Limb (tissue), 2 donors: Measurements from ENCODE around the gene C19orf33.
"Not testable (repeated sequence)": the region's sequence is repeated elsewhere in the genome, so short reads cannot be mapped to it uniquely, and the experiment has no call there.

ENCODE experiments used
- DNase-seq, 2 donors: peaks; one replicate each; pipeline ENCODE4 v3.0.0-alpha.2; 2016; ENCODE audit errors: extremely low spot score in 2 of 2

Gene C19orf33

GRCh38 chr19:38337360-38337653, 33.3 kb downstream of the C19orf33 start:
- DNase-seq, result no peak

- DNase-seq, result not testable (repeated sequence)
Observed at GRCh38 chr19:38339011-38339410, 35.0 kb downstream of the C19orf33 start.

DNA sequence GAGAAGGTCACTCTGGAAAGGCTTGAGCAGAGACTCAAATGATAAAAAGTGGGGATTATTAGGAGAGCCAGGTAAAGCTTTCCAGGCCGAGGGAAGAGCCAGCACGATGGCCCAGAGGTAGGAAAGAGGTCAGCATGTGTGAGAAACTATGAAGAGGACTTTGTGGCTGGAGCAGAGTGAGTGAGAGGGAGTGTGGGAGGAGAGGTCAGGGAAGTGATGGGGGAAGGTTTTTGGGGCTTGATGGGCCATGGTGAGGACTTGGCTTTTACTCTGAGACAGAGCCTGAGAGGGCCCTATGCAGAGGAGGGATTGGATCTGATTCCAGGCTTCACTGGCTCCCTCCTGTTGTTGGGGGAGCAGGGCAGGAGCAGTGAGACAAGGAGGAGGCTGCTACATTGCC, 36.9 kb downstream of the C19orf33 start:
- no peak for DNase-seq

DNA sequence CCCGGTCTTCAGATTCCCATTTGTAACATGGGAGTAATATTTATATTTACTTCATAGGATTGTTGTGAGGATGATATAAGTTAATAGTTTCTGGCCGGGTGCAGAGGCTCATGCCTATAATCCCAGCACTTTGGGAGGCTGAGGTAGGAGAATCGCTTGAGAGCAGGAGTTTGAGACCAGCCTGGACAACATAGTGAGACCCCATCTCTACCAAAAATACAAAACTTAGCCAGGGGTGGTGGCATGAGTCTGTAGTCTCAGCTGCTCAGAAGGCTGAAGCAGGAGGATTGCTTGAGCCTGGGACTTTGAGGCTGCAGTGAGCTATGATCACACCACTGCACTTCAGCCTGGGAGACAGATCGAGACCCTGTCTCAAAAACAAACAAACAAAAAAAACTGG, 42.8 kb downstream of the C19orf33 start:
- no peak for DNase-seq

GRCh38 chr19:38350883-38351282, 46.8 kb downstream of the C19orf33 start:
- DNase-seq, result no peak

DNA sequence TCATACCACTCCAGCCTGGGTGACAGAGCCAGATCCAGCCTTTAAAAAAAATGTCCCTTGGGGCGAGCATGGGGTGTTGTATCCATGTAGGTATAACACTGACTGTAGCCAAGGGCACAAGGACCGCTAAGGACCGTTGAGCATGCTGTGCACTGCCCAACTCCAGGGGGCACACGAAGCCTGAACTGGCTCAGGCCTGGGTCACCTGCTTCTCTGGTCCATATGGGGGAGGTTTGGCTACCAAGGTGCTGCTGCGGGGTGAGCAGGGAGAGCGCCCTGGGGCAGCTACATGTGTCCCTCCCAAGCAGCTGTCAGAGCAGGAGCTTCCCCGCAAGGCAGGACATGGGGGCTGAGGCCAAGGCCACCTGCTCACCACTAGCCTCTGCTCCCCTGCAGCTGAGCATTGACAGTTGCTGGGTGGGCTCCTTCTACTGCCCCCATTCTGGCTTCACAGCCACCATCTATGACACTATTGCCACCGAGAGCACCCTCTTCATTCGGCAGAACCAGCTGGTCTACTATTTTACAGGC, 47.9 kb downstream of the C19orf33 start:
- no peak for DNase-seq

DNA sequence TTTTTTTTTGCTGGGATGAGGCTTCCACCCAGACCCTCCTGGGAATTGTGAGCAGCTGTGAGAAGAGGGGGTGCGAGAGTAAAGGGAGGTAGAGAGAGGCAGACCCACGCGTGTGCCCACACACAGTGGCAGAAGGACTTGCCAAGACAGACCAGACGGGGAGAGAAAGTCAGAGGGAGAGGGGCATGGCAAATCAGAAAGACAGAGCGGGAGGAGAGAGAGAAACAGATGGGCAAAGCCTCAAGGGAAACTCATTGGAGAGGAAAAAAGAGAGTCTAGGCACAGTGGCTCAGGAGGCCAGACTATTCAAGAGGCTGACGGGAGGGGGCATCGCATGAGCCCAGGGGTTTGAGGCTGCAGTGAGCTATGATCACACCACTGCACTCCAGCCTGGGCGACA, 48.6 kb downstream of the C19orf33 start:
- no peak for DNase-seq
